Anterior cingulate cortex (tissue), 58 donors: ENCODE measurements around the gene NSG2.
"Not testable (repeated sequence)": the region's sequence is repeated elsewhere in the genome, so short reads cannot be mapped to it uniquely, and the experiment has no call there.

Experiments used
- DNase-seq, 58 donors: peaks; one replicate each; lab custom pipeline; 2025; lab: John Stamatoyannopoulos, UW

The NSG2 gene

GRCh38 chr5:174045470-174046025 is at the start of gene NSG2:
TSS of gene NSG2 (plus strand) at chr5:174045706. CDS start at chr5:174046756, 1,050 bp downstream.
- peak; percentile 39 to 95 (median 84) for DNase-seq

GRCh38 chr5:173997331-173997730 is 48.2 kb upstream of the NSG2 start:
- no peak for DNase-seq

- no peak for DNase-seq
Measured at GRCh38 chr5:173998531-173998930, 47.0 kb upstream of the NSG2 start.

- DNase-seq, result no peak
Measured at GRCh38 chr5:174000076-174000475, 45.4 kb upstream of the NSG2 start.

GRCh38 chr5:174003795-174004194 is 41.7 kb upstream of the NSG2 start:
- DNase-seq, result no peak

GRCh38 chr5:174008922-174009321 is 36.6 kb upstream of the NSG2 start:
- no peak for DNase-seq

- no peak for DNase-seq
Measured at GRCh38 chr5:174010365-174010764, 35.1 kb upstream of the NSG2 start.

- no peak for DNase-seq
Measured at GRCh38 chr5:174011441-174011840, 34.1 kb upstream of the NSG2 start.

GRCh38 chr5:174020069-174020927 is 25.2 kb upstream of the NSG2 start:
- DNase-seq, result not testable (repeated sequence)

- no peak for DNase-seq
Measured at GRCh38 chr5:174020928-174021304, 24.6 kb upstream of the NSG2 start.

- DNase-seq, result no peak
Measured at GRCh38 chr5:174022384-174023095, 23.0 kb upstream of the NSG2 start.

- no peak for DNase-seq
Measured at GRCh38 chr5:174030286-174030685, 15.2 kb upstream of the NSG2 start.

- DNase-seq, result no peak
Measured at GRCh38 chr5:174044466-174045254, 846 bp upstream of the NSG2 start.

GRCh38 chr5:174046558-174046957 is 1.1 kb downstream of the NSG2 start:
- DNase-seq, result no peak

- DNase-seq, result peak in 9 of 58 donors; percentile 5 to 48 (median 24)
Measured at GRCh38 chr5:174047472-174048099, 2.1 kb downstream of the NSG2 start.

GRCh38 chr5:174052636-174053035 is 7.1 kb downstream of the NSG2 start:
- DNase-seq, result no peak

- peak in 13 of 58 donors; percentile 7 to 43 (median 25) for DNase-seq
Measured at GRCh38 chr5:174053905-174054304, 8.4 kb downstream of the NSG2 start.

- peak in 1 of 58 donors; percentile 28 for DNase-seq
Measured at GRCh38 chr5:174056064-174056847, 10.8 kb downstream of the NSG2 start.

GRCh38 chr5:174057206-174057605 is 11.7 kb downstream of the NSG2 start:
- DNase-seq, result no peak
